ENCODE results near the gene EBP.

Gene EBP

GRCh38 chrX:48478806-48479205 lies 42.8 kb upstream of the EBP start:
- no peak overlapping the region for H3K27ac ChIP-seq (ENCODE audit: low read length)
- H3K27me3 ChIP-seq (ENCODE audit: low read depth, low read length) = no peaks in the 10 kb centered on the region
- no peak overlapping the region for H3K4me3 ChIP-seq (ENCODE audit: low read depth in 1 of 2, low read length in 2 of 2)
- H3K36me3 ChIP-seq (ENCODE audit: control insufficient read depth in 1 of 2, insufficient read depth in 2 of 2, low read length in 2 of 2) = peaks cover 0 to 18% of the 10 kb centered on the region in 2 donors
- H3K4me1 ChIP-seq (ENCODE audit: control insufficient read depth in 1 of 2, insufficient read depth in 2 of 2, low read length in 2 of 2) = peaks cover 0 to 5% of the 10 kb centered on the region in 2 donors
- no peaks in the 10 kb centered on the region for H3K9me3 ChIP-seq (ENCODE audit: control insufficient read depth in 1 of 2, low read length in 2 of 2)

GRCh38 chrX:48480142-48480541 lies 41.5 kb upstream of the EBP start:
- peaks cover 0 to 5% of the 10 kb centered on the region in 2 donors for H3K4me1 ChIP-seq (ENCODE audit: control insufficient read depth in 1 of 2, insufficient read depth in 2 of 2, low read length in 2 of 2)
- H3K27ac ChIP-seq (ENCODE audit: low read length) = no peak overlapping the region
- H3K4me3 ChIP-seq (ENCODE audit: low read depth in 1 of 2, low read length in 2 of 2) = no peak overlapping the region
- H3K27me3 ChIP-seq (ENCODE audit: low read depth, low read length) = no peaks in the 10 kb centered on the region
- peaks cover 0 to 21% of the 10 kb centered on the region in 2 donors for H3K36me3 ChIP-seq (ENCODE audit: control insufficient read depth in 1 of 2, insufficient read depth in 2 of 2, low read length in 2 of 2)
- H3K9me3 ChIP-seq (ENCODE audit: control insufficient read depth in 1 of 2, low read length in 2 of 2) = no peaks in the 10 kb centered on the region

- peaks cover 0 to 5% of the 10 kb centered on the region in 2 donors for H3K4me1 ChIP-seq (ENCODE audit: control insufficient read depth in 1 of 2, insufficient read depth in 2 of 2, low read length in 2 of 2)
- peaks cover 0 to 21% of the 10 kb centered on the region in 2 donors for H3K36me3 ChIP-seq (ENCODE audit: control insufficient read depth in 1 of 2, insufficient read depth in 2 of 2, low read length in 2 of 2)
- H3K9me3 ChIP-seq (ENCODE audit: control insufficient read depth in 1 of 2, low read length in 2 of 2) = no peaks in the 10 kb centered on the region
- no peak overlapping the region for H3K4me3 ChIP-seq (ENCODE audit: low read depth in 1 of 2, low read length in 2 of 2)
- no peak overlapping the region for H3K27ac ChIP-seq (ENCODE audit: low read length)
- H3K27me3 ChIP-seq (ENCODE audit: low read depth, low read length) = no peaks in the 10 kb centered on the region
These were observed 41.0 kb upstream of the EBP start for GRCh38 chrX:48480583-48480982.

GRCh38 chrX:48482526-48482925 lies 39.1 kb upstream of the EBP start:
- Histone ChIP-seq H3K27me3 (ENCODE audit: low read depth, low read length) (no peaks in the 10 kb centered on the region), H3K27ac (ENCODE audit: low read length) (no peak overlapping the region), H3K36me3 (ENCODE audit: control insufficient read depth in 1 of 2, insufficient read depth in 2 of 2, low read length in 2 of 2) (peaks cover 0 to 24% of the 10 kb centered on the region in 2 donors), H3K9me3 (ENCODE audit: control insufficient read depth in 1 of 2, low read length in 2 of 2) (no peaks in the 10 kb centered on the region), H3K4me3 (ENCODE audit: low read depth in 1 of 2, low read length in 2 of 2) (no peak overlapping the region), H3K4me1 (ENCODE audit: control insufficient read depth in 1 of 2, insufficient read depth in 2 of 2, low read length in 2 of 2) (no peaks in the 10 kb centered on the region)

GRCh38 chrX:48487362-48487798 lies 34.2 kb upstream of the EBP start:
- no peaks in the 10 kb centered on the region for H3K9me3 ChIP-seq (ENCODE audit: control insufficient read depth in 1 of 2, low read length in 2 of 2)
- no peak overlapping the region for H3K4me3 ChIP-seq (ENCODE audit: low read depth in 1 of 2, low read length in 2 of 2)
- H3K27ac ChIP-seq (ENCODE audit: low read length) = no peak overlapping the region
- H3K4me1 ChIP-seq (ENCODE audit: control insufficient read depth in 1 of 2, insufficient read depth in 2 of 2, low read length in 2 of 2) = no peaks in the 10 kb centered on the region
- no peaks in the 10 kb centered on the region for H3K27me3 ChIP-seq (ENCODE audit: low read depth, low read length)
- peaks cover 0 to 9% of the 10 kb centered on the region in 2 donors for H3K36me3 ChIP-seq (ENCODE audit: control insufficient read depth in 1 of 2, insufficient read depth in 2 of 2, low read length in 2 of 2)

GRCh38 chrX:48488034-48488433 lies 33.6 kb upstream of the EBP start:
- Histone ChIP-seq H3K36me3 (ENCODE audit: control insufficient read depth in 1 of 2, insufficient read depth in 2 of 2, low read length in 2 of 2) (peaks cover 0 to 7% of the 10 kb centered on the region in 2 donors), H3K9me3 (ENCODE audit: control insufficient read depth in 1 of 2, low read length in 2 of 2) (no peaks in the 10 kb centered on the region), H3K27ac (ENCODE audit: low read length) (no peak overlapping the region), H3K27me3 (ENCODE audit: low read depth, low read length) (no peaks in the 10 kb centered on the region), H3K4me3 (ENCODE audit: low read depth in 1 of 2, low read length in 2 of 2) (no peak overlapping the region), H3K4me1 (ENCODE audit: control insufficient read depth in 1 of 2, insufficient read depth in 2 of 2, low read length in 2 of 2) (no peaks in the 10 kb centered on the region)

- Histone ChIP-seq H3K4me1 (ENCODE audit: control insufficient read depth in 1 of 2, insufficient read depth in 2 of 2, low read length in 2 of 2) (no peaks in the 10 kb centered on the region), H3K36me3 (ENCODE audit: control insufficient read depth in 1 of 2, insufficient read depth in 2 of 2, low read length in 2 of 2) (peaks cover 0 to 3% of the 10 kb centered on the region in 2 donors), H3K4me3 (ENCODE audit: low read depth in 1 of 2, low read length in 2 of 2) (no peak overlapping the region), H3K9me3 (ENCODE audit: control insufficient read depth in 1 of 2, low read length in 2 of 2) (no peaks in the 10 kb centered on the region), H3K27me3 (ENCODE audit: low read depth, low read length) (no peaks in the 10 kb centered on the region), H3K27ac (ENCODE audit: low read length) (no peak overlapping the region)
These were observed 32.3 kb upstream of the EBP start for GRCh38 chrX:48489296-48489695.

- H3K4me3 ChIP-seq (ENCODE audit: low read depth in 1 of 2, low read length in 2 of 2) = no peak overlapping the region
- no peak overlapping the region for H3K27ac ChIP-seq (ENCODE audit: low read length)
These were observed 31.7 kb upstream of the EBP start for GRCh38 chrX:48489892-48490291.

GRCh38 chrX:48490661-48491060 lies 30.9 kb upstream of the EBP start:
- Histone ChIP-seq H3K27ac (ENCODE audit: low read length) (no peak overlapping the region), H3K4me3 (ENCODE audit: low read depth in 1 of 2, low read length in 2 of 2) (no peak overlapping the region), H3K4me1 (ENCODE audit: control insufficient read depth in 1 of 2, insufficient read depth in 2 of 2, low read length in 2 of 2) (no peaks in the 10 kb centered on the region), H3K36me3 (ENCODE audit: control insufficient read depth in 1 of 2, insufficient read depth in 2 of 2, low read length in 2 of 2) (peaks cover 0 to 3% of the 10 kb centered on the region in 2 donors), H3K9me3 (ENCODE audit: control insufficient read depth in 1 of 2, low read length in 2 of 2) (no peaks in the 10 kb centered on the region), H3K27me3 (ENCODE audit: low read depth, low read length) (no peaks in the 10 kb centered on the region)

More at GRCh38 chrX:48489892-48490291, 31.7 kb upstream of the EBP start:
- Histone ChIP-seq H3K27me3 (ENCODE audit: low read depth, low read length) (no peaks in the 10 kb centered on the region), H3K36me3 (ENCODE audit: control insufficient read depth in 1 of 2, insufficient read depth in 2 of 2, low read length in 2 of 2) (peaks cover 0 to 3% of the 10 kb centered on the region in 2 donors), H3K4me1 (ENCODE audit: control insufficient read depth in 1 of 2, insufficient read depth in 2 of 2, low read length in 2 of 2) (no peaks in the 10 kb centered on the region), H3K9me3 (ENCODE audit: control insufficient read depth in 1 of 2, low read length in 2 of 2) (no peaks in the 10 kb centered on the region)

GRCh38 chrX:48491809-48492208 lies 29.8 kb upstream of the EBP start:
- no peaks in the 10 kb centered on the region for H3K4me1 ChIP-seq (ENCODE audit: control insufficient read depth in 1 of 2, insufficient read depth in 2 of 2, low read length in 2 of 2)
- H3K27me3 ChIP-seq (ENCODE audit: low read depth, low read length) = no peaks in the 10 kb centered on the region
- H3K27ac ChIP-seq (ENCODE audit: low read length) = no peak overlapping the region
- peaks cover 0 to 3% of the 10 kb centered on the region in 2 donors for H3K36me3 ChIP-seq (ENCODE audit: control insufficient read depth in 1 of 2, insufficient read depth in 2 of 2, low read length in 2 of 2)
- H3K4me3 ChIP-seq (ENCODE audit: low read depth in 1 of 2, low read length in 2 of 2) = no peak overlapping the region
- H3K9me3 ChIP-seq (ENCODE audit: control insufficient read depth in 1 of 2, low read length in 2 of 2) = no peaks in the 10 kb centered on the region

GRCh38 chrX:48492293-48492910 lies 29.2 kb upstream of the EBP start:
- Histone ChIP-seq H3K27ac (ENCODE audit: low read length) (no peak overlapping the region), H3K9me3 (ENCODE audit: control insufficient read depth in 1 of 2, low read length in 2 of 2) (no peaks in the 10 kb centered on the region), H3K4me3 (ENCODE audit: low read depth in 1 of 2, low read length in 2 of 2) (no peak overlapping the region)

GRCh38 chrX:48493890-48494364 lies 27.7 kb upstream of the EBP start:
- H3K27ac ChIP-seq (ENCODE audit: low read length) = no peak overlapping the region
- H3K27me3 ChIP-seq (ENCODE audit: low read depth, low read length) = no peaks in the 10 kb centered on the region
- no peak overlapping the region for H3K4me3 ChIP-seq (ENCODE audit: low read depth in 1 of 2, low read length in 2 of 2)
- H3K4me1 ChIP-seq (ENCODE audit: control insufficient read depth in 1 of 2, insufficient read depth in 2 of 2, low read length in 2 of 2) = no peaks in the 10 kb centered on the region
- no peaks in the 10 kb centered on the region for H3K9me3 ChIP-seq (ENCODE audit: control insufficient read depth in 1 of 2, low read length in 2 of 2)
- H3K36me3 ChIP-seq (ENCODE audit: control insufficient read depth in 1 of 2, insufficient read depth in 2 of 2, low read length in 2 of 2) = no peaks in the 10 kb centered on the region

More at GRCh38 chrX:48492293-48492910, 29.2 kb upstream of the EBP start:
- Histone ChIP-seq H3K4me1 (ENCODE audit: control insufficient read depth in 1 of 2, insufficient read depth in 2 of 2, low read length in 2 of 2) (no peaks in the 10 kb centered on the region), H3K36me3 (ENCODE audit: control insufficient read depth in 1 of 2, insufficient read depth in 2 of 2, low read length in 2 of 2) (peaks cover 0 to under 1% of the 10 kb centered on the region in 2 donors), H3K27me3 (ENCODE audit: low read depth, low read length) (no peaks in the 10 kb centered on the region)
